EL (cell line): ENCODE measurements around the gene UBFD1.
"Not testable (repeated sequence)": the region's sequence is repeated elsewhere in the genome, so short reads cannot be mapped to it uniquely, and the experiment has no call there.

Experiments
- DNase-seq: peaks from one replicate; pipeline ENCODE4 v3.0.0-alpha.2; 2016

Gene UBFD1, protein sequence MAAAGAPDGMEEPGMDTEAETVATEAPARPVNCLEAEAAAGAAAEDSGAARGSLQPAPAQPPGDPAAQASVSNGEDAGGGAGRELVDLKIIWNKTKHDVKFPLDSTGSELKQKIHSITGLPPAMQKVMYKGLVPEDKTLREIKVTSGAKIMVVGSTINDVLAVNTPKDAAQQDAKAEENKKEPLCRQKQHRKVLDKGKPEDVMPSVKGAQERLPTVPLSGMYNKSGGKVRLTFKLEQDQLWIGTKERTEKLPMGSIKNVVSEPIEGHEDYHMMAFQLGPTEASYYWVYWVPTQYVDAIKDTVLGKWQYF

DNA sequence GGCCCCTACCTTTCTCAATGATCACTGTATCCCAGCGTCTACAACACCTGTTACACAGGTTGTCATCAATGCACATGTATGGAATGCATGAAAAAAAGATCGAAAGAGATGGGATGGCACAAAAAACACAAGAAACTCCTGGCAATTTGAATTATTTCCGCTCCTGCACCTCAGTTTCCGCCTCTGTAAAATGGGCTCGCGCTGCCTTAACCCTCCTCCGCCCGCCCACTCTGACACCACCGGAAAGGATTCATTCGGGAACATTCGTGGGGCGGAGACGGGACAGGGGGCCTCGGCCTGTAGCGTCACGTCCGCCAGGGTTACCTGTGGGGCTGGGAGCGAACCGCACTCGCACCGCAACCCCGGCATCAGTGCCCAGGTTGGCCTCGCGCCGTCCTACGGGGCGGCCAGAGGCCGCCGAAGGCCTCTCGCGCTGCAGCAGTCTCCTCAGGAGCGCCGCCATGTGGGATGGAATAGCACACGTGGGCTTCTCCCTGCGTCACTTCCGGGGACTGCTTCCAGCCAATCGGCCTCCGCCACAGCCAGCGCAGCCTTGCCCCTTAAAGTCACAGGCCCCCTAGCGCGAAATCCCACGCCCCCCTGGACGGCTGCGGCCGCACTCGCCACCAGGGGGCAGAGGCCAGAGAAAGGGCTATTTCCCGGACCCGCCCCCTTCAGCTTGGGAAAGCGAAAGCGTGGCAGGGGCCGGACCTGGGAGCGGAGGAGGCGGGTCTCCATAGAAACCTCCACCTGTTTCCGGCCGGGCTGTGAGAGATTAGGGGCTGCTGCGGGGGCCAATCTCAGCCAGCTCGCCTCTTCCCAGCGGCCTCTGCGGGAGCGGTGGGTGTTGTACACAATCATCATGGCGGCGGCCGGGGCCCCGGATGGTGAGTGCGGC is at the start of gene UBFD1, which contains the start of gene EARS2:
UBFD1 (plus strand) TSS at position 847 of the 898 bp plus-strand sequence; CDS start at position 863, 16 bp downstream.
EARS2 (minus strand) TSS at position 470 of the 898 bp plus-strand sequence; CDS start at position 463, 7 bp downstream.
- peak; percentile 98 for DNase-seq

GRCh38 chr16:23508589-23509440 is 48.7 kb upstream of the UBFD1 start:
- DNase-seq: peak; percentile 18

- peak; percentile 3 for DNase-seq
Observed at GRCh38 chr16:23509441-23509754, 48.1 kb upstream of the UBFD1 start.

DNA sequence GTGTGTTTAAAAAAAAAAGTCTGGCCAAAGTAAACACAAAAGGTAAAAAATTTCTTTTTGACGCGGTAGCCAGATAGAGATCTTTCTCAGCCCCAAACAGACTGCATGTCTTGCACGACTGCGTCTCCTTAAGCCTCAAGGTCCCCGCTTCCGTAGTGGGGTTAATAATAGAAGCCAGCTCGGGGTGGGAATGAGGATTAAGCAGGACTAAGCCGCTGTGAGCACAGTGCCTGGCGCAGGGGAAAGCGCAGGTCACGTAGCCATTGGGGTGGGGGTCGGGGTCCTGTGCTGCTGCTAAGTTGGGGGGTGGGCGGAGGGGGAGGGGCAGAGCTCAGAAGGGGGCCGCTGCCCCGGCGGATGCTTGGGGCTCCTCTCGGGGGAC is 47.8 kb upstream of the UBFD1 start:
- DNase-seq: peak; percentile 50

DNA sequence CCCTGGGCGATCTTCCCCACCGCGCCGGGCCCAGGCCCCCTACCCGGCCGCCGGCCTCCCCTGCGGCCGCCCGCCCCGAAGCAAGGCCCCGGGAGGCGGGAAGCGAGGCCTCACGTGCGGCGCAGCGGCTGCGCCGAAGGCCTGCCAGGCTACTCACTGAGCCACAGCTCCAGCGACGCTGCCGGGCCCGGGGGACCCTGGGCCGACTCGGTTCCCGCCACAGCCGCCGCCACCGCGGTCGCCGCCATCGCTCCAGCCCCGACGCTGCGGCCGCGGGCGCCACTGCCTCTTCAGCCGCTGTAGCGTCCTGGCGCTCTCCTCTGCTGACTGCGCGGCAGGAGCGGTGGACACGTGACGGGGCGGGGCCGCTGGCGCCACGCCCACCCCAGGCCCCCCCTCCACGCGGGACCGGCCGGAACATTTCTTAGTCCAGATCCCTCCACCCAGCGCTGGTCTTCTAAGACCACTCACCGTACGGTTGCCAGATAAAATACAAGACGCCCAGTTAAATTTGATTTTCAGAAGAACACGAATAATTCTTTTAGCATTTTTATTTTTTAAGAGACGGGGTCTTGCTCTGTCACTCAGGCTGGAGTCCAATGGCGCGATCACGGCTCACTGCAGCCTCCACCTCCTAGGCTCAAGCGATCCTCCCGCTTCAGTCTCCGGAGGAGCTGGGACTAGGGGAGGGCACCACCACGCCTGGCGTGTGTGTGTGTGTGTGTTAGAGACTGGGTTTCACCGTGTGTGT is 47.2 kb upstream of the UBFD1 start, which contains the start of gene GGA2:
GGA2 (minus strand) TSS at position 331 of the 751 bp plus-strand sequence; CDS start at position 248, 83 bp downstream.
- DNase-seq: peak; percentile 80

DNA sequence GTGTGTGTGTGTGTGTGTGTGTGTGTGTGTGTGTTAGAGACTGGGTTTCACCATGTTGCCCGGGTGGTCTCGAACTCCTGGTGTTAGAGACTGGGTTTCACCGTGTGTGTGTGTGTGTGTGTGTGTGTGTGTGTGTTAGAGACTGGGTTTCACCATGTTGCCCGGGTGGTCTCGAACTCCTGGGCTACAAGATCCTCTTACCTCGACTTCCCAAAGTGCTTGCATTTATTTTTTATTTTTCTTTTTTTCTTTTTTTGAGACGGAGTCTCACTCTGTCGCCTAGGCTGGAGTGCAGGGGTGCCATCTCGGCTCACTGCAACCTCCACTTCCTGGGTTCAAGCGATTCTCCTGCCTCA is 46.6 kb upstream of the UBFD1 start:
- DNase-seq: not testable (repeated sequence)

- DNase-seq: no peak
Observed at GRCh38 chr16:23511731-23512130, 45.8 kb upstream of the UBFD1 start.

- no peak for DNase-seq
Observed at GRCh38 chr16:23512168-23512695, 45.3 kb upstream of the UBFD1 start.

- no peak for DNase-seq
Observed at GRCh38 chr16:23514381-23515152, 43.0 kb upstream of the UBFD1 start.

GRCh38 chr16:23515881-23516280 is 41.6 kb upstream of the UBFD1 start:
- DNase-seq: no peak

GRCh38 chr16:23516366-23517137 is 41.0 kb upstream of the UBFD1 start:
- no peak for DNase-seq

GRCh38 chr16:23518435-23518891 is 39.1 kb upstream of the UBFD1 start:
- no peak for DNase-seq

DNA sequence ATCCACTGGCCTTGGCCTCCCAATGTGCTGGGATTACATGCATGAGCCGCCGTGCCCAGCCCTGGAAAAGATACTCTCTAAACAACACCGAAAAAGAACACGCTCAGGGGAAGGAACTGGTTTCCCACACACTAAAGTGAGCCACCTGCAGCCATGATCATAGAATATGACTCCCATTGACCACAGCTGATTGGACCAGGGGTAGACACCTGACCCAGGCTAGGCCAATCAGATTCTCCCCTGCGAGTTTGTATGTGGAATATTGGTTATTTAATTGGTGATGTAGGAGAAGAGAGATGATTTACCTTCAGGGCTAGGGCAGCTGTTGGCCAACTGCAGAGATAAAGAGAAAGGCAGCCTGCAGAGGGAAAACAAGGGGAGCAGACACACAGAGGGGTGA is 38.2 kb upstream of the UBFD1 start:
- no peak for DNase-seq

DNA sequence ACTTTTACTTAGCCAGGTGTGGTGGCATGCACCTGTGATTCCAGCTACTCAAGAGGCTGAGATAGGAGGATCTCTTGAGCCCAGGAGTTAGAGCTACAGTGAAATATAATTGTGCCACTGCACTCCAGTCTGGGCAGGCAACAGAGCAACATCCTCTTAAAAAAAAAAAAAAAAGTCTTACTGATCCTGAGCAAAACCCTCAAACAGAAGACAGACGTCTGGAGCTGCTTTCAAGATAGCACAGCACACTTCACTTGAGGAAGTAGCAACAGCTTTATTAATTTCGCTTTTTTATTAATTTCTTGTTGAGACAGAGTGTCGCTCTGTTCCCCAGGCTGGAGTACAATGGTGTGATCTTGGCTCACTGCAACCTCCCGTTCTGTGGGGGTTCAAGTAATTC is 37.0 kb upstream of the UBFD1 start:
- DNase-seq: no peak

GRCh38 chr16:23521037-23521743 is 36.3 kb upstream of the UBFD1 start:
- no peak for DNase-seq

DNA sequence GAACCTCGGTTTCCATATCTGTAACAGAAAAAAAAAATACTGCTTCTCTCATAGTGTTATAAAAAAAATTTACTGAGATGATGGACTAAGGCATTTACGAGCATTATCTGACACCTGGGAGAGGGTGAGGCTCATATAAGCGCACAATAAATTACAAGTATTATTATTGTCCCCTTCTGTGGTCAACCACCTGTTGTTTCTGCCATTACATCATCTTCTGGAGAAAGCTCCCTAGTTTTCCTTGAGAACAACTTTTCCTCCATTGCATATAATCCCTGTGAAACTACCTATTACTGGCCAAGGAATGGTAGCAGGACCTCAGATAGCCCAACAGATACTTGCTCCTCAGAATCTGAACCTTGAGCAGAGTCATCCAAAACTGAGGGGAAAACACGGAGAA is 35.6 kb upstream of the UBFD1 start:
- DNase-seq: no peak

DNA sequence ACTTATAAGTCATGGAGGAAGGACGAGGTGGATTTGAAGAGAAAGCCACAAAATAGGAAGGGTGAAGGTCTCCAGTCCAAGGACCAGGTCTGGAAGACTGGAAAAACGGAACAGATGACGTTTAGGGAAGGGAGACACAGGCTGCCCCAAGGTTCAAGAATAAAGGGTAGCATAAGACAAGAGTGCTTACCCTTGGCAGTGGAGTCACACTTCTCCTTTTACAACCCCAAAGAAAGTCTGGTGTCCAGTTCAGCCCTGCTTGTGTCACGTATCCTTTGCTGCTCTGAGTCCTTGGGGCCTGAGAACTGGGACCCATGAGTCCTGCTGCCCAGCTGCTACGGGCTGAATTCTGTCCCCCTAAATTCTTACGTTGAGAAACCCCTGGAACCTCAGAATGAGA is 34.2 kb upstream of the UBFD1 start:
- no peak for DNase-seq

- no peak for DNase-seq
Observed at GRCh38 chr16:23523876-23524385, 33.6 kb upstream of the UBFD1 start.

DNA sequence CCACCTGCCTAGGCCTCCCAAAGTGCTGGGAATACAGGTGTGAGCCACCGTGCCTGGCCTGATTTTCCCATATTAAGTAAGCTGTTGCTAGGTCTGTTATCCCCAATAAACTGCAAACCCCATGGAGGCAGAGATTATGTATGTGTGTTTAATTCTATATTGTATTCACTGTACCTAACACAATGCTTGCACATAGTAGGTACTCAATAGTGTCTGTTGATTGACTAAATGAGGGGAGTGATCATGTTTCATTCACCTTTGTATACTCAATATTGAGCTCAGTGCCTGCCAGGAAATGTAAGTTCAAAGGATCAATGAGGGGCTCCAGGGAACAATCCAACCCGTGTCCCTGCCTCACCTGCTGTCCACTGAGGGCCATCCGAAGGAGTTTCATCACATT is 32.6 kb upstream of the UBFD1 start:
- no peak for DNase-seq
